Measurements from ENCODE around the gene GLYR1. TPM values are rescaled to one million over a fixed set of nuclear protein-coding genes. Genes with fewer than 3 reads are reported as not detected.

The GLYR1 gene
- total and polyA plus RNA-seq, 2 donors (not counting 1 experiment from before 2014, with no cell fraction given): 34.0 to 137 TPM

GRCh38 chr16:4801051-4801961 is 45.8 kb downstream of the GLYR1 start:
- TF ChIP-seq EZH2 (IDR thresholded peaks at IDR 0.05; ENCODE audit: borderline replicate concordance, insufficient read depth, low read depth, low read length, poor library complexity, severe bottlenecking) (no peak), CTCF (IDR thresholded peaks at IDR 0.05) (no peak)
- POLR2A ChIA-PET: interaction anchor here (0.6 to 2.6 kb wide), 2 partner anchors 67 to 383 kb away, joined by 3 to 20 read pairs; partner anchors contain the start of genes ANKS3 and DNAAF8
- Histone ChIP-seq H3K9ac (ENCODE audit: low read length) (peak overlapping the region; percentile 84), H2AFZ (ENCODE audit: insufficient read depth, low read depth, low read length, poor library complexity, severe bottlenecking) (peak overlapping the region; percentile 84), H3K27me3 (replicated peaks in 1 of 4; ENCODE audit: control extremely low read depth in 1 of 4, control insufficient read depth in 3 of 4, insufficient read depth in 4 of 4, low read length in 3 of 4) (no peaks in the 10 kb centered on the region), H3K79me2 (ENCODE audit: control insufficient read depth, insufficient read depth, low read length) (no peaks in the 10 kb centered on the region), H3K9me3 (ENCODE audit: control extremely low read depth in 1 of 3, control insufficient read depth in 2 of 3, insufficient read depth in 1 of 3, low read length in 2 of 3) (no peaks in the 10 kb centered on the region), H3K4me1 (ENCODE audit: control insufficient read depth in 2 of 2, insufficient read depth in 2 of 2, low read length in 2 of 2) (peaks cover 26 to 27% of the 10 kb centered on the region in 2 donors), H3K4me2 (replicated peaks; ENCODE audit: low read depth, low read length, poor library complexity, severe bottlenecking) (peak overlapping the region; percentile 93), H3K4me3 (ENCODE audit: control extremely low read depth in 1 of 5, extremely low read depth in 1 of 5, insufficient read depth in 1 of 5, low read depth in 2 of 5, low read length in 4 of 5) (peak overlapping the region; percentile 36 to 88 (median 75)), H3K27ac (ENCODE audit: low read length in 2 of 2) (peak overlapping the region; percentile 73 to 88), H3K36me3 (replicated peaks in 1 of 2; ENCODE audit: control extremely low read depth in 1 of 2, control insufficient read depth in 1 of 2, extremely low read depth in 1 of 2, insufficient read depth in 2 of 2, low read length in 1 of 2) (peaks cover 0 to 12% of the 10 kb centered on the region in 2 experiments), H4K20me1 (ENCODE audit: control insufficient read depth, insufficient read depth, low read length, poor library complexity, severe bottlenecking) (no peaks in the 10 kb centered on the region)
- Mint-ChIP-seq H3K27me3 (no peaks in the 10 kb centered on the region), H3K9me3 (ENCODE audit: insufficient read depth) (no peaks in the 10 kb centered on the region), H3K27ac (peak overlapping the region; percentile 92), H3K4me1 (peaks cover 21% of the 10 kb centered on the region), H3K4me3 (peak overlapping the region; percentile 88)
- intact Hi-C loops (cut with micrococcal nuclease): loop anchor here (5.0 kb wide), 1 partner anchor 271 kb away; the partner anchor contains the start of gene ALG1
- no peak for ATAC-seq (ENCODE audit: low read depth)
- DNase-seq: no peak
- 53% methylated on average over 20 of the region's 29 CpGs for WGBS (ENCODE audit: insufficient coverage)
- CTCF ChIA-PET: interaction anchor here (1.7 kb wide), 1 partner anchor 66 kb away, joined by 3 read pairs; no protein-coding TSS in a partner anchor

Data from B cell (primary cell).